SK-N-SH (cell line): Measurements from ENCODE around the gene FOXR1. TPM values are rescaled to one million over a fixed set of nuclear protein-coding genes. Genes with fewer than 3 reads are reported as not detected.
"Not testable (repeated sequence)": the region's sequence is repeated elsewhere in the genome, so short reads cannot be mapped to it uniquely, and the experiment has no call there.

Experiments
- CTCF ChIA-PET: fragments of 300-600, 350-600 bp; formaldehyde crosslinking; extraction: SDS; loops from one replicate; lab custom pipeline; 2021; lab: Yijun Ruan, JAX
- POLR2A ChIA-PET: fragments of 350-600 bp; sonication (Branson Sonifier 250); formaldehyde crosslinking; extraction: SDS; loops from one replicate; lab custom pipeline; 2020; ENCODE audit warnings: antibody characterized with exemption, inconsistent platforms; lab: Yijun Ruan, JAX
- DNase-seq: peaks from one replicate; pipeline ENCODE4 v3.0.0; 2012
- H2AFZ ChIP-seq: fragments of 200-600 bp; sonication (generic); 2 replicates; pipeline ENCODE4 v1.8.1; 2016; ENCODE audit warnings: antibody characterized with exemption, mild to moderate bottlenecking, low read depth
- H3F3A ChIP-seq: fragments of 200-600 bp; sonication (generic); replicated peaks from 2 replicates; pipeline ENCODE3; 2016; ENCODE audit warnings: antibody characterized with exemption, mild to moderate bottlenecking; ENCODE audit not compliant: insufficient read depth
- H3K27ac ChIP-seq, 2 experiments: fragments of 200-500 bp in 1 of 2; fragments of 200-600 bp in 1 of 2; sonication (Bioruptor generic) in 1 of 2; sonication (generic), shearing (Covaris generic) in 1 of 2; 2 replicates each; pipeline versions ENCODE4 v1.5.1 to v1.6.1; 2014 to 2016; ENCODE audit warnings: low read depth in 2 of 2, inconsistent platforms in 1 of 2, low read length in 1 of 2, mild to moderate bottlenecking in 1 of 2, mixed read lengths in 1 of 2
- H3K27me3 ChIP-seq: fragments of 200-600 bp; sonication (generic), shearing (Covaris generic); 2 replicates; pipeline ENCODE4 v1.6.1; 2016; ENCODE audit warnings: mixed run types; ENCODE audit not compliant: insufficient read depth
- H3K36me3 ChIP-seq, 2 experiments: fragments of 200-500 bp in 1 of 2; fragments of 200-600 bp in 1 of 2; sonication (Bioruptor generic) in 1 of 2; sonication (generic) in 1 of 2; replicated peaks in 1 of 2; 2 replicates each; pipeline versions ENCODE3 to v1.5.1; 2014 to 2016; ENCODE audit warnings: low read length in 1 of 2, mild to moderate bottlenecking in 1 of 2; ENCODE audit not compliant: insufficient read depth in 2 of 2, control insufficient read depth in 1 of 2
- H3K4me1 ChIP-seq, 2 experiments: fragments of 200-500 bp in 1 of 2; fragments of 200-600 bp in 1 of 2; sonication (Bioruptor generic) in 1 of 2; sonication (generic), shearing (Covaris generic) in 1 of 2; 2 replicates each; pipeline versions ENCODE4 v1.5.1 to v1.6.1; 2014 to 2016; ENCODE audit warnings: low read depth in 1 of 2, low read length in 1 of 2, mixed run types in 1 of 2; ENCODE audit not compliant: insufficient read depth in 2 of 2, control insufficient read depth in 1 of 2
- H3K4me2 ChIP-seq: fragments of 200-600 bp; sonication (generic), shearing (Covaris generic); 2 replicates; pipeline ENCODE4 v1.6.1; 2017; ENCODE audit warnings: mixed run types
- H3K4me3 ChIP-seq, 2 experiments: fragments of 200-500 bp in 1 of 2; fragments of 200-600 bp in 1 of 2; sonication (Bioruptor generic) in 1 of 2; sonication (generic), shearing (Covaris generic) in 1 of 2; 2 replicates each; pipeline versions ENCODE4 v1.5.1 to v1.8.1; 2014 to 2016; ENCODE audit warnings: low read depth in 2 of 2, inconsistent platforms in 1 of 2, low read length in 1 of 2, mild to moderate bottlenecking in 1 of 2, mixed read lengths in 1 of 2, moderate library complexity in 1 of 2
- H3K79me2 ChIP-seq: fragments of 200-600 bp; sonication (generic); 2 replicates; pipeline ENCODE4 v1.8.1; 2017; ENCODE audit warnings: mild to moderate bottlenecking; ENCODE audit not compliant: insufficient read depth
- H3K9ac ChIP-seq: fragments of 200-600 bp; sonication (generic); 2 replicates; pipeline ENCODE4 v1.6.1; 2017; ENCODE audit warnings: mixed run types
- H3K9me2 ChIP-seq: fragments of 200-600 bp; sonication (generic); 2 replicates; pipeline ENCODE4 v1.6.1; 2017; ENCODE audit warnings: mixed run types
- H3K9me3 ChIP-seq: fragments of 200-600 bp; sonication (generic); 2 replicates; pipeline ENCODE4 v1.6.1; 2017; ENCODE audit warnings: mixed run types, mild to moderate bottlenecking, moderate library complexity
- H4K20me1 ChIP-seq: fragments of 200-600 bp; sonication (generic); 2 replicates; pipeline ENCODE4 v1.6.1; 2017; ENCODE audit warnings: mild to moderate bottlenecking, mixed run types; ENCODE audit not compliant: insufficient read depth
- FOXJ3 ChIP-seq: sonication (generic); formaldehyde crosslinking; IDR thresholded peaks from 2 replicates; pipeline ENCODE4 v1.5.1; 2020; ENCODE audit warnings: mild to moderate bottlenecking, missing genetic modification reagents
- JUND ChIP-seq: IDR thresholded peaks from 2 replicates; pipeline ENCODE4 v1.4.0; 2012
- MXI1 ChIP-seq: IDR thresholded peaks from 2 replicates; pipeline ENCODE4 v1.6.1; 2012; ENCODE audit warnings: mild to moderate bottlenecking, low read depth, low read length, improper control_type of control experiment
- NFIC ChIP-seq: IDR thresholded peaks from 2 replicates; pipeline ENCODE4 v1.4.0; 2012; ENCODE audit warnings: borderline replicate concordance
- NRF1 ChIP-seq: IDR thresholded peaks from 2 replicates; pipeline ENCODE4 v1.6.1; 2012; ENCODE audit warnings: low read depth, mild to moderate bottlenecking, low read length
- RAD21 ChIP-seq: IDR thresholded peaks from 2 replicates; pipeline ENCODE4 v1.6.1; 2012; ENCODE audit warnings: mild to moderate bottlenecking, low read length
- RCOR1 ChIP-seq: fragments of 150-350 bp; IDR thresholded peaks from 2 replicates; pipeline ENCODE4 v1.6.1; 2017; ENCODE audit warnings: antibody characterized with exemption, low read length
- RXRA ChIP-seq: IDR thresholded peaks from 2 replicates; pipeline ENCODE4 v1.4.0; 2012; ENCODE audit warnings: low read depth, mild to moderate bottlenecking, borderline replicate concordance
- SIN3A ChIP-seq: IDR thresholded peaks from 2 replicates; pipeline ENCODE4 v1.6.1; 2012; ENCODE audit warnings: low read depth, mild to moderate bottlenecking, low read length, moderate library complexity, borderline replicate concordance
- SMC3 ChIP-seq: IDR thresholded peaks from 2 replicates; pipeline ENCODE4 v1.6.1; 2012; ENCODE audit warnings: low read depth, low read length, improper control_type of control experiment
- YY1 ChIP-seq: IDR thresholded peaks from 2 replicates; pipeline ENCODE4 v1.4.0; 2012; ENCODE audit warnings: low read depth, mild to moderate bottlenecking
- WGBS: methylation state at CpG from one replicate; pipeline ENCODE4 v1.1.6; 2017; ENCODE audit warnings: low lambda C conversion rate; 5-methylcytosine and 5-hydroxymethylcytosine counted together
- polyA plus RNA-seq, 3 experiments: library from polyadenylated mRNA; depleted of rRNA; stranded (reverse); fragments of >200 nt; gene quantifications; 2 replicates each; pipeline ENCODE4 v1.2.3, GENCODE V29; 2012
- TF ChIP-seq, protein P1 (sequence below): IDR thresholded peaks from 2 replicates; pipeline ENCODE4 v1.4.0; 2012; ENCODE audit warnings: low read depth
- TF ChIP-seq, protein P2 (sequence below): IDR thresholded peaks from 2 replicates; pipeline ENCODE4 v1.4.0; 2012; ENCODE audit warnings: low read depth, borderline replicate concordance
- TF ChIP-seq, protein P3 (sequence below): IDR thresholded peaks from 2 replicates; pipeline ENCODE4; 2012

The FOXR1 gene
- polyA plus RNA-seq, 1 of the 3 experiments (the other 2 are of a cell fraction) = not detected

DNA sequence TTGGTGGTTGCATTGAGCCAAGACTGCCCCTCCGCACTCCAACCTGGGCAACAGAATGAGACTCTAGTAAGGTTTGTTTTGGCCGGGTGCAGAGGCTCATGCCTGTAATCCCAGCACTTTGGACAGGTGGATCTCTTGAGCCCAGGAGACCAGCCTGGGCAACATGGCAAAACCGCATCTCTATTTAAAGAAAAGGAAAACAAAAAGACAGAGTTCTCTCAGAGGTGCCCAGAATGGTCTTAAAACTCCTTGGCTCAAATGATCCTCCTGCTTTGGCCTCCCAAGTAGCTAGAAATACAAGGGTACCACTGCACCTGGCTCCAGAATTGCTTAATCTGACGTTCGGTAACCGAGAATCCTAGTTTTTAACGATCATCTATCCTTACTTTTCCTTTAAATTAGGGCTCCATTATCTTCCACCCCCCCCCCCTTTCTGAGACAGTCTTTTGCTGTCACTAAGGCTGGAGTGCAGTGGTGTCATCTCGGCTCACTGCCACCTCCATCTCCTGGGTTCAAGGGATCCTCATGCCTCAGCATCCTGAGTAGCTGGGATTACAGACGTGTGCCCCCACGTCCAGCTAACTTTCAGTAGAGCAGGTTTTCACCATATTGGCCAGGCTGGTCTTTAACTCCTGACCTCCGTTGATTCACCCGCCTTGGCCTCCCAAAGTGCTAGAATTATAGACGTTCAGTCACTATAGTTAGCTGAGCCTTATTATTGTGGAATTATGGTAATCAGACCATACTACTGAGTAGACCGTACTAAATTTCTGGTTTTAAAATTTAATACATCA, 44.9 kb downstream of the FOXR1 start:
- peak overlapping the region; percentile 91 for H3K4me2 ChIP-seq
- POLR2A ChIA-PET = interaction anchor here (0.7 to 1.7 kb wide), 3 partner anchors 9 to 40 kb away, joined by 3 to 6 read pairs (median 3); partner anchors contain the start of gene HYOU1
- CTCF ChIA-PET = interaction anchor here (0.9 to 3.9 kb wide), 5 partner anchors 13 to 327 kb away, joined by 3 to 13 read pairs (median 5); partner anchors contain the start of gene CENATAC
- H2AFZ ChIP-seq = no peak overlapping the region
- peaks cover 18% of the 10 kb centered on the region in 2 experiments; a peak in 3 of 4 replicates for H3K4me1 ChIP-seq
- H3K9me3 ChIP-seq = no peaks in the 10 kb centered on the region
- no peaks in the 10 kb centered on the region for H3K27me3 ChIP-seq
- H3K79me2 ChIP-seq = peaks cover 73% of the 10 kb centered on the region
- peaks cover 16% of the 10 kb centered on the region for H4K20me1 ChIP-seq
- peaks cover 45% of the 10 kb centered on the region for H3F3A ChIP-seq
- TF ChIP-seq NFIC (no peak), JUND (no peak), SMC3 (no peak), RAD21 (no peak), RCOR1 (no peak)
- TF ChIP-seq, protein P1, sequence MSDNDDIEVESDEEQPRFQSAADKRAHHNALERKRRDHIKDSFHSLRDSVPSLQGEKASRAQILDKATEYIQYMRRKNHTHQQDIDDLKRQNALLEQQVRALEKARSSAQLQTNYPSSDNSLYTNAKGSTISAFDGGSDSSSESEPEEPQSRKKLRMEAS = no peak
- no peaks in the 10 kb centered on the region for H3K9me2 ChIP-seq
- DNase-seq = no peak
- peak overlapping the region; percentile 2 to 92; a peak in 2 of 4 replicates for H3K27ac ChIP-seq
- H3K4me3 ChIP-seq = peak overlapping the region; percentile 69 to 97
- 57% methylated on average over 14 of the region's 14 CpGs for WGBS
- H3K36me3 ChIP-seq = peaks cover 49 to 55% of the 10 kb centered on the region in 2 experiments
- peak overlapping the region; percentile 95; the same call in 1 of the 2 replicates for H3K9ac ChIP-seq

DNA sequence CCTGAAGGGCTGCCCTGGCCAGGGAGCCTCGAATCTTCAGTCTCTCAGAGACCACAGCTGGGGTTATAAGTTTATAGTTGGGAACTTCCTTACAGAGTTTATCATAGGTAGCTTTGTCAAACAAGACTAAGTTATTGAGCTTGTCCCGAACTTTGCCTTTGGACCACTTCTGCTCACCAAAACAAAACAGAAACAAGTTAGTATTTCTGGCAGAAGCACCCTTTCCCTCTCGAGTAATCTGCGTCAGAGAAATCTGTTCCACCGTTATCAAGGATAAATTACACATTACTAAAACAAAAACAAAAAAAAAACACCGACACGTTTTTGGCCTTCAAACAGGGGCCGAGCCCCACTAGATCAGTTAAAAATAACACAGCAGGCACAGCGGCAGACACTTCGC, 45.8 kb downstream of the FOXR1 start:
- peak overlapping the region; percentile 69 to 97 for H3K4me3 ChIP-seq
- peak overlapping the region; percentile 95 for H3K9ac ChIP-seq
- H3K4me2 ChIP-seq = peak overlapping the region; percentile 91
- POLR2A ChIA-PET = interaction anchor here (0.7 to 1.3 kb wide), 2 partner anchors 26 to 40 kb away, joined by 3 read pairs; no protein-coding TSS in a partner anchor
- CTCF ChIA-PET = interaction anchor here (3.9 kb wide), 1 partner anchor 12 kb away, joined by 13 read pairs; no protein-coding TSS in a partner anchor
- H3K36me3 ChIP-seq = peaks cover 49 to 55% of the 10 kb centered on the region in 2 experiments
- peaks cover 43% of the 10 kb centered on the region for H3F3A ChIP-seq
- H3K9me2 ChIP-seq, H3K9me3 ChIP-seq, H3K27me3 ChIP-seq, DNase-seq, H2AFZ ChIP-seq: not testable (repeated sequence)
- peaks cover 83% of the 10 kb centered on the region for H3K79me2 ChIP-seq
- peaks cover 15 to 18% of the 10 kb centered on the region in 2 experiments; a peak in 3 of 4 replicates for H3K4me1 ChIP-seq
- peak overlapping the region; percentile 92 for H3K27ac ChIP-seq
- 1% methylated on average over 10 of the region's 10 CpGs for WGBS
- H4K20me1 ChIP-seq = peaks cover 16% of the 10 kb centered on the region

DNA sequence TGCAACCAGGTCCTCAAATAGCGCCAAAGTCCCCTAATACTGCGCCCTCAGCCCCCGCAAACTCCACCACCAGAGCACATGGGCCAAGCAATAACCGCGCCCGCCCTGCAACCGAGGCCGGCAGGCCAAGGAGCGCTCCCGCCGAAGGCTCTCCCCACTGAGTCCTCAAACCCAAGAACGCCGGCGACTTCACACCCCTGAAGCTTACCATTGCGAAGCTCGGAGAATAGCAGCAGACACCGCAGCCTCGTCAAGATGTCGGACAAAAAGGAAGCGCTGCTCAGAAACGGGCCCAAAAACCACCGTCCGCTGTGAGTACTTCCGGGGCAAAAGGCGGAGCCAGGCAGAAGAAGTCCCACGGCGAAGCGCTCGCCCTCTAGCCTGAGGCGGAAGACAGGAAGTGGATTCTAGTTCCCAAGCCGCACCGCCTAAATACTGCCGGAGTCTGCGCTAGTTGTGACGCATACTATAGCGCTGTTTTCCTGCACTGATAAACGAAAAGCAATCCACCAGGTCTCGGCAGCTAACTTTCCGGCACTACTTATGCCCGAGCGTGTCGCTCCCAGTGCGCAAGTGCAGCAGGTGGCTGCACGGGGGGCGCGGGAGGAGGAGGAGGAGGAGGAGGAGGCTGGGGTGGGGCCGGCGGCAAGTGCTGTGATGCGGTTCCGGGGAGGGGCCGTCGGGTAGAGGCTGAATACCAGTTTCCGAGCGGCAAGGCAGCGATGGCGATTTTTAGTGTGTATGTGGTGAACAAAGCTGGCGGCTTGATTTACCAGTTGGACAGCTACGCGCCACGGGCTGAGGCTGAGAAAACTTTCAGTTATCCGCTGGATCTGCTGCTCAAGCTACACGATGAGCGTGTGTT, 46.7 kb downstream of the FOXR1 start, which contains the start of the genes RPS25 and TRAPPC4:
TSS of gene RPS25 (minus strand) at position 270 of the 865 bp plus-strand sequence. CDS start at position 211, 59 bp downstream.
TSS of gene TRAPPC4 (plus strand) at position 693 of the 865 bp plus-strand sequence. CDS start at position 723, 30 bp downstream.
- Histone ChIP-seq H3K9me3 (no peaks in the 10 kb centered on the region), H3K4me1 (peaks cover 15 to 22% of the 10 kb centered on the region in 2 experiments), H3K27ac (peak within 1 kb of the TSS; percentile 92), H3K79me2 (peaks cover 86% of the 10 kb centered on the region), H3F3A (peaks cover 37% of the 10 kb centered on the region), H4K20me1 (peaks cover 16% of the 10 kb centered on the region), H3K36me3 (peaks cover 46 to 54% of the 10 kb centered on the region in 2 experiments), H3K9me2 (no peaks in the 10 kb centered on the region), H3K27me3 (no peaks in the 10 kb centered on the region), H3K4me2 (peak within 1 kb of the TSS; percentile 91), H3K4me3 (peak within 1 kb of the TSS; percentile 69 to 97), H2AFZ (peak within 1 kb of the TSS; percentile 91), H3K9ac (peak within 1 kb of the TSS; percentile 95)
- ChIA-PET CTCF (interaction anchor here (0.6 to 4.2 kb wide), 5 partner anchors 10 to 328 kb away, joined by 3 to 16 read pairs (median 3); partner anchors contain the start of gene SLC37A4), POLR2A (interaction anchor here (0.6 to 2.3 kb wide), 8 partner anchors 9 to 204 kb away, joined by 3 to 13 read pairs (median 3); partner anchors contain the start of genes HYOU1, SLC37A4 and VPS11)
- DNase-seq = peak; percentile 92
- under 1% methylated on average over 26 of the region's 63 CpGs for WGBS
- no peak for TF ChIP-seq FOXJ3 (CRISPR knock-in tag)
- TF ChIP-seq RCOR1 = 0 out of 2 replicates have a peak, but pooled peaks have one; percentile 30
- TF ChIP-seq RXRA = no peak
- peak; percentile 89 for TF ChIP-seq YY1
- TF ChIP-seq, protein P2, sequence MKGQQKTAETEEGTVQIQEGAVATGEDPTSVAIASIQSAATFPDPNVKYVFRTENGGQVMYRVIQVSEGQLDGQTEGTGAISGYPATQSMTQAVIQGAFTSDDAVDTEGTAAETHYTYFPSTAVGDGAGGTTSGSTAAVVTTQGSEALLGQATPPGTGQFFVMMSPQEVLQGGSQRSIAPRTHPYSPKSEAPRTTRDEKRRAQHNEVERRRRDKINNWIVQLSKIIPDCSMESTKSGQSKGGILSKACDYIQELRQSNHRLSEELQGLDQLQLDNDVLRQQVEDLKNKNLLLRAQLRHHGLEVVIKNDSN = no peak
- TF ChIP-seq, protein P3, sequence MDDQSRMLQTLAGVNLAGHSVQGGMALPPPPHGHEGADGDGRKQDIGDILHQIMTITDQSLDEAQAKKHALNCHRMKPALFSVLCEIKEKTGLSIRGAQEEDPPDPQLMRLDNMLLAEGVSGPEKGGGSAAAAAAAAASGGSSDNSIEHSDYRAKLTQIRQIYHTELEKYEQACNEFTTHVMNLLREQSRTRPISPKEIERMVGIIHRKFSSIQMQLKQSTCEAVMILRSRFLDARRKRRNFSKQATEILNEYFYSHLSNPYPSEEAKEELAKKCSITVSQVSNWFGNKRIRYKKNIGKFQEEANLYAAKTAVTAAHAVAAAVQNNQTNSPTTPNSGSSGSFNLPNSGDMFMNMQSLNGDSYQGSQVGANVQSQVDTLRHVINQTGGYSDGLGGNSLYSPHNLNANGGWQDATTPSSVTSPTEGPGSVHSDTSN = no peak
- TF ChIP-seq MXI1 = peak; percentile 52
- peak; percentile 71 for TF ChIP-seq NRF1
- TF ChIP-seq SIN3A = peak; percentile 42; the same call in 1 of the 2 replicates
